ENCODE results near the gene NPY4R2.
"Not testable (repeated sequence)": the region's sequence is repeated elsewhere in the genome, so short reads cannot be mapped to it uniquely, and the experiment has no call there.

- not testable (repeated sequence) for TF ChIP-seq CTCF (IDR thresholded peaks at IDR 0.05); POLR2AphosphoS5 (IDR thresholded peaks at IDR 0.05); EP300 (IDR thresholded peaks at IDR 0.05; ENCODE audit: low read depth)
Observed at GRCh38 chr10:47897813-47898212, 20.6 kb upstream of the NPY4R2 start.
